DMS 273 (cell line): ENCODE results near the gene TNPO3.
A peak's percentile ranks its signal among the peaks of the same experiment; 100 is the strongest.

ENCODE experiments used
- DNase-seq: peaks from one replicate; lab custom pipeline; 2025; ENCODE audit not compliant: unreplicated experiment; lab: John Stamatoyannopoulos, UW

TNPO3 gene

DNA sequence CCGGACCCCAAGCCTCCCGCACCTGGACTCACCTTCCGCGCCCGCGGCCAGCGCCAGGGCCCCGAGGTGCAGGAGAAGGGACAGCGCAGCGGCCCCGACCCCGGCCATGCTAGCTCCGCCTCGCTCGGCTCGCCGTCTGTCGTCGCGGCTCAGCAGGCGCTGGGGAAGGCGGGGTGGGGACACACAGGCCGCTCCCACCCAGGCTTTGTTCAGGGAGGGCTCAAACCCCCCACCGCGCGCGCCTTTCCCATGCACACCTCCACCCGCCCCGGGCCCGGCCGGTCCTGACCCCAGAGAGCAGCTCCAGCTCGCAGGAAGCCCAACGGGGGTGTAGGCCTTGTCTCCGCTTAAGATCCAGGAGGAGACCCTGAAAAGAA lies 144.4 kb downstream of the TNPO3 start, which contains the start of gene KCP:
KCP (minus strand) TSS at position 141 of the 377 bp plus-strand sequence; CDS start at position 108, 33 bp downstream.
- no peak for DNase-seq

- peak; percentile 76 for DNase-seq
These were observed 145.0 kb downstream of the TNPO3 start for GRCh38 chr7:128909625-128910568.

DNA sequence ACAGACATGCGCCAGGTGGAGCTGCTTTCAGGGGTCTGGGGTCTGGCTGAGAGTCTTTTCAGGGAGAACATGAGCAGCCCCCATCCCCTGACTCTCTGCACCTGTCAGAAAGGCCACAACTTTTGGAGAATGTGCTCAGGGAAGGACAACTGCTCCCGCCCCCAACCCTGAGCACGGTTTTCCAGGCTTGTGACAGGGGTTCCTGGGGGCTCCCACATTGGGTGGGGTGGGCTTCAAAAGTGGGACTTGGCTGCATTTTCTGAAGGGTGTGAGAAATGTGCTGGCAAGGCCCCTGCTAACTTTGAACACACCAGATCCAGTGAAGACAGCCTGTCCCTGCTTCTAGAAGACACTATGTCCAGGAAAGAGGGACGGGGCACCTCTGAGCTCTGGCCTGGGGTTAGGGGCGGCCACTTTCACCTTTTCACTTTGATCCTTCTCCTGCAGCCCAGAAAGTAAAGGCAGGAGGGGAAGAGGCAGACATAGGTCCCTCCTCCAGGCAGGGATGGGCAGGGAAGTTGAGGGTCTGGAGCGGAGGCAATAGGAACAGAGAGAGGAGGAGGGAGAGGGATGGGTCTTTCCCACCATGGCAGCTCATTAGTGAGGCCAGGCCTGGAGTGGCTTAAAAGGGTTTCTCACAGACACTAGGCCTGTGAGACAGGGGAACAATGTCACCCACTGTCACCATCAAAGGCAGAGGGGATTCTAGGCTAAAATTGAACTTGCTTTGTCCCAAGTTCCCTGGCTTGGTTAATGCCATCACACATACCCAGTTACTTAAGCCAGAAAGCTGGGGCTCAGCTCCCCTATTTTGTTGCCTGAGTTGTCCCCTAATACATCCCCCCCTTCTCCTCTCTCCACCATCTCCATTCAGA lies 145.9 kb downstream of the TNPO3 start:
- DNase-seq, result no peak

GRCh38 chr7:128906766-128907559 lies 147.9 kb downstream of the TNPO3 start:
- no peak for DNase-seq

GRCh38 chr7:128906001-128906765 lies 148.7 kb downstream of the TNPO3 start:
- DNase-seq, result no peak

- peak; percentile 90 for DNase-seq
These were observed 150.3 kb downstream of the TNPO3 start for GRCh38 chr7:128904381-128905197.
